GM21367 (cell line): ENCODE results near the gene TRAPPC1.

Experiments
- ATAC-seq: cut with Tn5 transposase; IDR thresholded peaks from one replicate; pipeline ENCODE4 v1.9.1; 2021; ENCODE audit not compliant: unreplicated experiment

TRAPPC1 gene

DNA sequence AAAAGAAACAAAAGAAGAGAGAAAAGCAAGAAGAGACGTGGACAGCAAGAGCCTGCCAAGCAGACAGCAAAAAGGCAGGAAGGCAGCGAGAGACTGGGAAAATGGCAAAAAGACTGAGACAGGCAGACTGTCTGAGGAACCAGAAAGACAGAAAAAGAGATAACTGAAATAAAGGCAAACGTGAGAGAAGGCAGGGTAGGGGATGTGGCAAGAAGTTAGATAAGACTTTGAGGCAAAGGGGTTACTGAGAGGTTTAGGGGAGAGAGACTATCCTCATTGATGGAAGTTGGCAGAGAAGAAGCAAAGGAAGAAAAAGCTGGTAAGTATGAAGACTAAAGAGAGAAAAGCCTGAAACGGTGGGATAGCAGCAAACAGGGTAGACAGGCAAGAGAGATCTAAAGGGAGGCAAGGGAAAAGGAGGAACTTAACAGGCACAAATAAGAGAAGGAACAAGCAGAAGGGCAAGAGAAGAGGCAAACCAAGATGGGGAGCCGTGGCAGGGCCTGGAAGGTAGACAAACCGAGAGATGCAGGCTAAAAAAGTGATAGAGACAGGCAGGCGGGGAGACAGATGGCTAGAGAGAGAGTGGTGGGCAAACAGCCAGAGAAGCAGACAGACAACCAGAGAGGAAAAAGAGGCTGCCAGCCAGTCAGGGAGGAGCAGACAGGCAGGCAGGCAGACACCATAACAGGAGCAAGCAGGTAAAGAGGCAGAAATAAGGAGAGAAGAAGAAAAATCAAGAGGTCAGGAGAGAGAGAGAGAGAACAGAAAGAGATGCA lies 50.3 kb downstream of the TRAPPC1 start:
- ATAC-seq, result no peak
